Cardiac fibroblast (primary cell): ENCODE results near the gene SND1.

Experiments used
- DNase-seq, 2 donors: peaks; one replicate each; pipeline versions ENCODE4 v3.0.0 to v3.0.0-alpha.2; 2010; ENCODE audit warnings: low read depth in 2 of 2
- H3K4me3 ChIP-seq, 2 donors: replicated peaks in 1 of 2; 1 replicate in 1 of 2; 2 replicates in 1 of 2; pipeline ENCODE4 v1.5.1; 2011; ENCODE audit warnings: low read depth in 2 of 2, low read length in 2 of 2, mild to moderate bottlenecking in 2 of 2, moderate library complexity in 1 of 2
- CTCF ChIP-seq: IDR thresholded peaks from one replicate; pipeline ENCODE4 v1.5.1; 2011; ENCODE audit warnings: low read depth, mild to moderate bottlenecking, low read length, inconsistent platforms

Gene SND1

GRCh38 chr7:127807829-127808228, 155.8 kb downstream of the SND1 start:
- TF ChIP-seq CTCF = no peak
- H3K4me3 ChIP-seq = no peak overlapping the region
- DNase-seq = no peak

- H3K4me3 ChIP-seq = no peak overlapping the region
- no peak for TF ChIP-seq CTCF
- DNase-seq = peak in 1 of 2 donors; percentile 83
Observed at GRCh38 chr7:127809261-127809702, 157.3 kb downstream of the SND1 start.

- no peak for TF ChIP-seq CTCF
- no peak overlapping the region for H3K4me3 ChIP-seq
- DNase-seq = no peak
Observed at GRCh38 chr7:127810113-127810512, 158.1 kb downstream of the SND1 start.

GRCh38 chr7:127810696-127811660, 159.0 kb downstream of the SND1 start:
- no peak overlapping the region for H3K4me3 ChIP-seq
- peak in 1 of 2 donors; percentile 20 for DNase-seq
- TF ChIP-seq CTCF = no peak

- no peak for TF ChIP-seq CTCF
- no peak overlapping the region for H3K4me3 ChIP-seq
- DNase-seq = no peak
Observed at GRCh38 chr7:127812540-127812939, 160.5 kb downstream of the SND1 start.

- peak in 1 of 2 donors; percentile 22 for DNase-seq
- TF ChIP-seq CTCF = no peak
- no peak overlapping the region for H3K4me3 ChIP-seq
Observed at GRCh38 chr7:127813991-127814541, 162.1 kb downstream of the SND1 start.
